Right forelimb (tissue), 1 donor: ENCODE results near the gene RNF138.
"Not testable (repeated sequence)": the region's sequence is repeated elsewhere in the genome, so short reads cannot be mapped to it uniquely, and the experiment has no call there.

Source experiments
- DNase-seq: peaks from one replicate; pipeline ENCODE4 v3.0.0-alpha.2; 2018

RNF138 gene

DNA sequence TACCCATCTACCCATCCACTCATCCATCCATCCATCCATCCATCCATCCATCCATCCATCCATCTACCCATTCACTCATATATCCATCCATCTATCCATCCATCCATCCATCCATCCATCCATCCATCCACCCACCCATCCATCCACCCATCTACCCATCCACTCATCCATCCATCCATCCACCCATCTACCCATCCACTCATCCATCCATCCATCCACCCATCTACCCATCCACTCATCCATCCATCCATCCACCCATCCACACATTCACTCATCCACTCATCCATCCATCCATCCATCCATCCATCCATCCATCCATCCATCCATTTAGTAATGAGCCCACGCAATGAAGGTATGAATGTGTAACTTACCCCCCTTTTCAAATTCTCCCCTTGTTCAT lies 85.1 kb downstream of the RNF138 start:
- DNase-seq = not testable (repeated sequence)

DNA sequence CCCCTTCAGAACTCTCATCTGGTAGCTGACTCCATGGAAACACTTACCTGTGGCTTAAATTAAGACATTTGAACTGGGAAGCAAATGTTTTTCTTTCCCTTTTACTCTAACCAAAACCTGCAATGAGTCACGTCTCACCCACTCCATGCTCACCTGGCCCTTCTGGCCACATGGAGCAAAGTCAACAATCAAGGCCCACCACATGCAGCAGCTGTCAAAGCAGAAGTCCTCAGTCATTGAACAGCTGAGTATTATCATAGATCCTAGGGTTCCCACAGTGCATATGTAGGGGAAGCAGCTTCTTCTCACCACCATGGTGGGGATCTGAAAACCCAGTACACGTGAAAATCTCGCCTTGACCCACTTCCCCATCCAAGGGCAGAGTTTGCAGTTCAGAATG lies 85.9 kb downstream of the RNF138 start:
- DNase-seq = no peak
